Psoas muscle (tissue), 8 donors: ENCODE measurements around the gene OSM. TPM values are rescaled to one million over a fixed set of nuclear protein-coding genes. Genes with fewer than 3 reads are reported as not detected.

Source experiments
- ATAC-seq, 4 donors: fragments of 200-7000 bp; cut with Tn5 transposase; one replicate each; pipeline ENCODE4 v1.9.1; 2020; ENCODE audit warnings: moderate library complexity in 3 of 4, mild to moderate bottlenecking in 2 of 4
- DNase-seq, 2 donors: peaks; one replicate each; pipeline ENCODE4 v3.0.0-alpha.2; 2020
- H3K27ac ChIP-seq: fragments of 200-600 bp; one replicate; pipeline ENCODE4 v1.8.0; 2022
- H3K27me3 ChIP-seq, 3 donors: fragments of 200-600 bp in 1 of 3; one replicate each; pipeline versions ENCODE4 v1.6.1 to v1.8.0; 2013 to 2022; ENCODE audit warnings: low read length in 2 of 3, mild to moderate bottlenecking in 2 of 3, moderate library complexity in 1 of 3; ENCODE audit not compliant: insufficient read depth in 3 of 3
- H3K36me3 ChIP-seq, 2 donors: fragments of 200-600 bp in 1 of 2; one replicate each; pipeline versions ENCODE4 v1.6.1 to v1.8.0; 2013 to 2022; ENCODE audit warnings: low read depth in 1 of 2, mild to moderate bottlenecking in 1 of 2, moderate library complexity in 1 of 2; ENCODE audit not compliant: insufficient read depth in 1 of 2
- H3K4me1 ChIP-seq: fragments of 200-600 bp; one replicate; pipeline ENCODE4 v1.8.0; 2022
- H3K4me3 ChIP-seq: fragments of 200-600 bp; one replicate; pipeline ENCODE4 v1.8.0; 2022; ENCODE audit warnings: mild to moderate bottlenecking
- H3K9me3 ChIP-seq: fragments of 200-600 bp; one replicate; pipeline ENCODE4 v1.8.0; 2022
- WGBS, 3 donors: extraction: QIAGEN DNeasy Blood & Tissue Kit; methylation state at CpG; one replicate each; pipeline versions ENCODE4 v1.1.6 to v1.1.7; 2013; 5-methylcytosine and 5-hydroxymethylcytosine counted together
- intact Hi-C, 2 donors: fragments of 100-400 bp; cut with DNase I; formaldehyde crosslinking; loops; one replicate each; pipeline versions ENCODE4 v1.11.0 to v1.14.2; 2022
- polyA plus RNA-seq, 3 donors: library from polyadenylated mRNA; stranded (reverse); fragments of 200-250 nt; gene quantifications; one replicate each; pipeline ENCODE4 v1.2.3, GENCODE V29; 2013
- total RNA-seq, 4 donors: library from RNA; stranded (reverse); fragmentation: NEBNext Ultra II Directional in 2 of 4; extraction: Animal tissue kit (Norgen Biotek cat#: 25700) in 2 of 4; gene quantifications; one replicate each; pipeline versions ENCODE4 v1.2.1 to v1.2.4, GENCODE V29; 2021 to 2023
- TF ChIP-seq, protein P1 (sequence below): fragments of 200-600 bp; IDR thresholded peaks from one replicate; pipeline ENCODE4 v1.8.0; 2022; ENCODE audit warnings: antibody characterized with exemption
- donor health status: healthy with polysubstance abuse.
- donor health status: DM: no; HTN: no; CAD: no; lungs with moderate emphysema.
- donor health status: Bipolar disorder and iron deficiency.
- donor health status: healthy.
- donor health status: DM: yes; HTN: yes; CAD: no.
- donor health status: DM: no; HTN: no; CAD: no.
- donor health status: DM: no; HTN: no; CAD: no.
- donor health status: DM: yes; HTN: yes; CAD: no.

Gene OSM
- total and polyA plus RNA-seq, 7 donors, result 0.08 to 0.39 (median 0.23) TPM; not detected in 3

DNA sequence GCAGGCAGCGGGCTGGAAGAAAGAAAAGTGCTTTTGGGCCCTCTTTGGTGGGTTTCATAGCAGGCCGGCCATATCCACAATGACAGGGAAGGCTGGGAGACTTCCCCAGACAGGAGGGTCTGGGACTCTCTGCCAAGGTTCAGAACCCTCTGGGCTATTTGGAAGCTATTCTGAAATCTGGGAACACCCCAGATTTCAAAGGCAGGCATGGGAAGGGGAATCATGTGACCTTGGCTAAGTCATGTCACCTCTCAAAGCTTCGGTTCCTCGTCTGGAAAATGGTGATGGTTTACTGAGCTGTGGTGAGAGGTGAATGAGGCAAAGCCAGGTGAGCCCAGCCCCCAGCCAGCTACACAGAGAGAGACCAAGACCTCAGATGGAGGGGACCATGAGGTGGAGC, 18.0 kb upstream of the OSM start:
- no peak for ATAC-seq
- 92 to 94% (median 93%) methylated on average over 4 of the region's 4 CpGs for WGBS, 3 donors
- intact Hi-C loops, result no loop called here
- Histone ChIP-seq H3K27ac (no peak overlapping the region), H3K36me3 (peaks cover 0 to 5% of the 10 kb centered on the region in 2 donors), H3K4me1 (peaks cover 11% of the 10 kb centered on the region), H3K27me3 (peaks cover 0 to 2% (median 0%) of the 10 kb centered on the region in 3 donors), H3K9me3 (no peaks in the 10 kb centered on the region), H3K4me3 (no peak overlapping the region)
- TF ChIP-seq, protein P1, sequence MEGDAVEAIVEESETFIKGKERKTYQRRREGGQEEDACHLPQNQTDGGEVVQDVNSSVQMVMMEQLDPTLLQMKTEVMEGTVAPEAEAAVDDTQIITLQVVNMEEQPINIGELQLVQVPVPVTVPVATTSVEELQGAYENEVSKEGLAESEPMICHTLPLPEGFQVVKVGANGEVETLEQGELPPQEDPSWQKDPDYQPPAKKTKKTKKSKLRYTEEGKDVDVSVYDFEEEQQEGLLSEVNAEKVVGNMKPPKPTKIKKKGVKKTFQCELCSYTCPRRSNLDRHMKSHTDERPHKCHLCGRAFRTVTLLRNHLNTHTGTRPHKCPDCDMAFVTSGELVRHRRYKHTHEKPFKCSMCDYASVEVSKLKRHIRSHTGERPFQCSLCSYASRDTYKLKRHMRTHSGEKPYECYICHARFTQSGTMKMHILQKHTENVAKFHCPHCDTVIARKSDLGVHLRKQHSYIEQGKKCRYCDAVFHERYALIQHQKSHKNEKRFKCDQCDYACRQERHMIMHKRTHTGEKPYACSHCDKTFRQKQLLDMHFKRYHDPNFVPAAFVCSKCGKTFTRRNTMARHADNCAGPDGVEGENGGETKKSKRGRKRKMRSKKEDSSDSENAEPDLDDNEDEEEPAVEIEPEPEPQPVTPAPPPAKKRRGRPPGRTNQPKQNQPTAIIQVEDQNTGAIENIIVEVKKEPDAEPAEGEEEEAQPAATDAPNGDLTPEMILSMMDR, result no peak
- no peak for DNase-seq

DNA sequence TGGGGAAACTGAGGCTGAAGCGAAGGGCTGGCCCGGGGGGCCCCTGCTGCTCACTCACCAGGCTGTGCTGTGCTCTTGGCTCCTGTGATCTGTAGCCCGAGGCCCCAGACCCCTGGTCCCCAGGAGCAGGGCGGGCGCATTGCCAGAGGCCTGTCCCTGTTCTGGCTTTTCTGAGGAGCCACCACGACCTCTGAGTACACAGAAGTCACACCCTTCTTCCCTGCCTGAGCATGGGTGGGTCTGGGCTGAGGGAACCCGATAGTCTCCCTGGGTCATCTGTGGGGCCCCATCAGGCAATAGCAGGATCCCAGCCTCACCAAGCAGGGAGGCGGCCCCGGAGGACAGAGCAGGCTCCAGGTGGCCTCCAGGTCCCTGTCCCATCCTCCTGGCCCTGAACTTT, 17.5 kb upstream of the OSM start:
- peaks cover 11% of the 10 kb centered on the region for H3K4me1 ChIP-seq
- H3K4me3 ChIP-seq, result no peak overlapping the region
- H3K27ac ChIP-seq, result no peak overlapping the region
- no peaks in the 10 kb centered on the region for H3K9me3 ChIP-seq
- intact Hi-C loops, result no loop called here
- H3K27me3 ChIP-seq, result peaks cover 0 to 3% (median 0%) of the 10 kb centered on the region in 3 donors
- TF ChIP-seq, protein P1, result no peak
- ATAC-seq (no peak), DNase-seq (no peak)
- H3K36me3 ChIP-seq, result peaks cover 0 to 5% of the 10 kb centered on the region in 2 donors
- 83 to 88% (median 83%) methylated on average over 9 of the region's 9 CpGs for whole genome bisulfite sequencing, 3 donors

DNA sequence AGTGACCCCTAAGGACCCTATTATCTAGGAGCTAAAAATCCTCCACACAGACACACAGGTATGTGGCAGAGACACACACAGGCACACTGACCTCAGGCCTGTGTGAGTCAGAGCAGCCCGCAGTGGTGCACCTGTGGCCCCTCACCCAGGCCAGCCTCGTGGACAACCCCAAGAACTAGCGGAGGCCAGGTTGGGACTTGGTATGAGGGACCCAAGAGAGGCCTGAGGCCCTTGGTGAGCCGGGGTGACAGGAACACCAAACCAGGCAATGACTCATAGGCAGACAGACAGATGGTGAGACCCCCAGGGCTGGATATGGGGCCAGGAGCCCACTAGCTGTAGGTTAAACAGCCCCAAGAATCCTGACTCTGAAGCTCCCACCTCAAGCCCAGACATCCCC, 16.7 kb upstream of the OSM start:
- Histone ChIP-seq H3K4me3 (no peak overlapping the region), H3K9me3 (no peaks in the 10 kb centered on the region), H3K4me1 (peaks cover 6% of the 10 kb centered on the region), H3K36me3 (peaks cover 0 to 5% of the 10 kb centered on the region in 2 donors), H3K27ac (no peak overlapping the region), H3K27me3 (peaks cover 0 to 3% (median under 1%) of the 10 kb centered on the region in 3 donors)
- intact Hi-C loops, result no loop called here
- DNase-seq (no peak), ATAC-seq (no peak)
- TF ChIP-seq, protein P1, result no peak
- 85 to 94% (median 90%) methylated on average over 4 of the region's 4 CpGs for WGBS, 3 donors

DNA sequence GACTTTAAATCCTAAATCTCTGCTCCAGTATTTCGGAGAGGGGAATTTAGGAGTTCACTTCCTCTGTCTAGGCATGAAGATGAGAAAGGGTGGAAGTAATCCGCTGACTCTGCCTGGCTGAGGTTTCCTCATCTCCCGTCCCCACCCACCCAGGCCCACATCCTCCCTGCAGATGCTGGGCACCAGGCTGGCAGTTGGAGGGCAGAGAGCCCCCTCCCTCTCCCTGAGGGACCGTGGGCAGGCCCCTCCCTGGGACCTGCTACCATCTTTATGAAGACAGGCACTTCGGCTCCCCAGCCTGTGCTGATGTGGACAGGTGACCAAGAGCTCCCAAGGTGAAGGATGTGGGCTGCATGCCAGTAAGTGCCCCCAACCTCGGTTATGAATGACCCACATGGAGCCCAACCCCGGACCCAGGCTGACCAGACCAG, 16.0 kb upstream of the OSM start:
- ATAC-seq (no peak), DNase-seq (no peak)
- peaks cover 0 to 3% (median 2%) of the 10 kb centered on the region in 3 donors for H3K27me3 ChIP-seq
- peaks cover 0 to 5% of the 10 kb centered on the region in 2 donors for H3K36me3 ChIP-seq
- H3K4me1 ChIP-seq, result no peaks in the 10 kb centered on the region
- H3K27ac ChIP-seq, result no peak overlapping the region
- no peak overlapping the region for H3K4me3 ChIP-seq
- WGBS, 3 donors, result 72 to 80% (median 77%) methylated on average over 7 of the region's 7 CpGs
- TF ChIP-seq, protein P1, result no peak
- intact Hi-C loops, result no loop called here
- H3K9me3 ChIP-seq, result no peaks in the 10 kb centered on the region

DNA sequence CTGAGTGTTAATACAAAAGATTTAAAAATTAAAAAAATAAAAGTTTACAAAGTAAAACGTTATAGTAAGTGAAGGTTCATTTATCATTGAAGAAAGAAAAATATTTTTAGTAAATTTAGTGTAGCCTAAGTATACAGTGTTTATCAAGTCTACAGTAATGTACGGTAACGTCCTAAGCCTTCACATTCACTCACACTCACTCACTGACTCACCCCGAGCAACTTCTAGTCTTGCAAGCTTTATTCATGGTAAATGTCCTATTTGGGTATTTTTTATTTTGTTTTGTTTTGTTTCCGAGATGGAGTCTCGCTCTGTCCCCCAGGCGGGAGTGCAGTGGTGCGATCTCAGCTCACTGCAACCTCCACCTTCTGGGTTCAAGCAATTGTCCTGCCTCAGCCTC, 13.9 kb upstream of the OSM start:
- no peaks in the 10 kb centered on the region for H3K9me3 ChIP-seq
- intact Hi-C loops, result no loop called here

More for the DNA sequence above, 13.9 kb upstream of the OSM start:
- ATAC-seq (no peak), DNase-seq (no peak)
- TF ChIP-seq, protein P1, result no peak
- Histone ChIP-seq H3K4me3 (no peak overlapping the region), H3K27me3 (peaks cover 0 to 3% (median 2%) of the 10 kb centered on the region in 3 donors), H3K4me1 (peaks cover 3% of the 10 kb centered on the region), H3K27ac (no peak overlapping the region), H3K36me3 (peaks cover 0 to under 1% of the 10 kb centered on the region in 2 donors)
- WGBS, 3 donors, result 81 to 86% (median 81%) methylated on average over 8 of the region's 8 CpGs
